GM19043 (cell line): ENCODE data around the gene KLHL42.
A peak's percentile ranks its signal among the peaks of the same experiment; 100 is the strongest.
"Not testable (repeated sequence)": the region's sequence is repeated elsewhere in the genome, so short reads cannot be mapped to it uniquely, and the experiment has no call there.

ENCODE experiments used
- ATAC-seq: cut with Tn5 transposase; IDR thresholded peaks from one replicate; pipeline ENCODE4 v1.9.1; 2021; ENCODE audit warnings: low read depth; ENCODE audit not compliant: unreplicated experiment

The KLHL42 gene

GRCh38 chr12:27814851-27815591 is 35.0 kb downstream of the KLHL42 start:
- no peak for ATAC-seq

- no peak for ATAC-seq
These were observed 37.7 kb downstream of the KLHL42 start for GRCh38 chr12:27817766-27818165.

GRCh38 chr12:27818401-27818918 is 38.4 kb downstream of the KLHL42 start:
- no peak for ATAC-seq

GRCh38 chr12:27820564-27820963 is 40.5 kb downstream of the KLHL42 start:
- no peak for ATAC-seq

- peak; percentile 27 for ATAC-seq
These were observed 41.4 kb downstream of the KLHL42 start for GRCh38 chr12:27821259-27821973.

- peak; percentile 64 for ATAC-seq
These were observed 42.2 kb downstream of the KLHL42 start for GRCh38 chr12:27822076-27822712.

- no peak for ATAC-seq
These were observed 43.0 kb downstream of the KLHL42 start for GRCh38 chr12:27823038-27823437.

- ATAC-seq = peak; percentile 62
These were observed 44.3 kb downstream of the KLHL42 start for GRCh38 chr12:27824126-27824842.

- ATAC-seq = no peak
These were observed 46.0 kb downstream of the KLHL42 start for GRCh38 chr12:27826076-27826475.

GRCh38 chr12:27828196-27828595 is 48.2 kb downstream of the KLHL42 start:
- no peak for ATAC-seq

GRCh38 chr12:27838543-27839185 is 58.6 kb downstream of the KLHL42 start:
- ATAC-seq = no peak

- ATAC-seq = no peak
These were observed 60.4 kb downstream of the KLHL42 start for GRCh38 chr12:27840229-27840999.

GRCh38 chr12:27841392-27841882 is 61.4 kb downstream of the KLHL42 start:
- no peak for ATAC-seq

GRCh38 chr12:27843714-27844245 is 63.7 kb downstream of the KLHL42 start:
- no peak for ATAC-seq

GRCh38 chr12:27844366-27845090 is 64.5 kb downstream of the KLHL42 start:
- no peak for ATAC-seq

GRCh38 chr12:27845187-27845586 is 65.2 kb downstream of the KLHL42 start:
- ATAC-seq = no peak

- ATAC-seq = not testable (repeated sequence)
These were observed 65.7 kb downstream of the KLHL42 start for GRCh38 chr12:27845706-27846105.

- not testable (repeated sequence) for ATAC-seq
These were observed 67.3 kb downstream of the KLHL42 start for GRCh38 chr12:27847293-27847692.
